ENCODE results near the gene HTR7.

The HTR7 gene

DNA sequence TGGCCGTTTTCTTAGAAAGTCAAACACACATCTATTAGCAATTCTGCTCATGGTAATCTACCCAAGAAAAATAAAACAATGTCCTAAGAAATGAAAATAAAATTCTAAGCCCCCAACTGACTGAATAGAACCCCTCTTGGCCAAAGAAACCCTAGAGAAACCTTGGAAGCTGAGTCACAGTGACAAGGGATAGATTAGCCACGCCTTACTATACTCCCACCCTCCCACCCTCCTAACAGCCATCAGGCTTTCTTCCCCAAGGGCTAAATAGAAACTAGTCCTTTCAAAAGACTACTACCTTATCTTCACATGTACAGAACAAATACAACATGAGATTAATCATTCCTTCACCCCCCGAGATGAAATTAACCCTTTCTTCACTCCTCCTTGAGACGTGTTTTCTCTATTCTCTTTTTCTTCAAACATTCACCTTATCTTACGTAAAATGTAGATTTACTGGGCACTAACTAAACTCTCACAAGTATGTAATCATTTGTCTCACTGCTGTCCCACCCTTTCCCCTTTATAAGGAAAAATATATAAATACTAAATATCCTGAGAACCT lies 57.5 kb downstream of the HTR7 start:
- DNase-seq, result no peak

GRCh38 chr10:90799172-90799571 lies 58.7 kb downstream of the HTR7 start:
- no peak for DNase-seq

GRCh38 chr10:90798482-90798881 lies 59.4 kb downstream of the HTR7 start:
- no peak for DNase-seq

GRCh38 chr10:90790422-90790821 lies 67.4 kb downstream of the HTR7 start:
- DNase-seq, result no peak

GRCh38 chr10:90788968-90789367 lies 68.9 kb downstream of the HTR7 start:
- no peak for DNase-seq

- DNase-seq, result no peak
Measured at GRCh38 chr10:90788199-90788491, 69.7 kb downstream of the HTR7 start.

- DNase-seq, result peak in 1 of 2 donors; percentile 26
Measured at GRCh38 chr10:90787393-90788198, 70.2 kb downstream of the HTR7 start.

GRCh38 chr10:90785782-90786181 lies 72.1 kb downstream of the HTR7 start:
- DNase-seq, result no peak

DNA sequence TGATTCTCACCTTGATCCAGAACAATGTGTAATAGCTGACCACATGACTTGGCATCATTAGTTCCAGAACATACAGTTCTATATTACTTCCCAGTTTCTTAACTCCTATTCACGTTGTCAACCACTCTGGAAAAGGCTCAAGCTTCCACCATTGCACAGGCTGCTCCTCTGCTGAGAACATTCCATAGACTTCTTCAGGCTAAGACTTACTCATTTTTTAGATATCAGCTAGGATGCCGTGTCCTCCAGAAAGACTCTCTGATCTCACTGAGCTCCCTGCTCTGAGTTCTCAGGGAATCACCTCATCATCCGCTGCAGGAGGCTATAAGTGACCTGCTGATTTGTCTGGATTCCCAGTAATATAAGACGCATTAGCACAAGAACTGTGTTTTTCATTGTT lies 73.1 kb downstream of the HTR7 start:
- no peak for DNase-seq

DNA sequence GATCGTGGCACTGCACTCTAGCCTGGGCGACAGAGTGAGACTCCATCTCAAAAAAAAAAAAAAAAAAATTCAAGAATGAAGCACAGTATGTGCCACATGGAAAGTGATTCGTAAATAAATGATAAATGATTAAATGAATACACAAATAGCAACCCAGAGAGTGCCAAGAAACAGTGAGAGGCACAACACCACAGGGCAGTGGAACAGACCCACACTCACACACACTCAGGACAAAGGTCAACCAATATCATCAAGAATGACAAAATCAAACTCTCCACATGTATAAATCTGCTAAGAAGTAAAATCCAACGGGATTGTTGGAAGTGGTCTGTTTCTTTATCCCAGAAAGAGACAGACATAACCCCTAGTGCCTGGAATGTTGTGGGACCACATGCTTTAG lies 77.4 kb downstream of the HTR7 start:
- DNase-seq, result no peak

DNA sequence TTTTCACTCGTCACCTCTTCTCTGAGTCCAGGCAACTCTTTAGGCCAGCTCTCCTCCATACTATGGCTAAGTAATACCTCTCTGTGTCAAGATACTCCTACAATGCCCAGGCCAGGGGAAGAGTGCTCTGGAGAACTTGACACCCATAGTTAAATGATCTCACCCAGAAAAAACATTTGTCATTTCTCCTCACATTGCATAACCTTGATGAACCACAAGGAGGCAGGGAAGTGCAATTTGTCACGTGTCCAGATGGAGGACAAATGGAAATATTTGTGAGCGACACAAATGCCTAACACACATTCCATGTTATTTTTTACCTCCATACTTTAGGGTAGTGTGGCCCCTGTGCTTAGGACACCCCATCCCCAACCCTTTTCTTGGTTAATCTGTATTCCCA lies 78.3 kb downstream of the HTR7 start:
- DNase-seq, result no peak

DNA sequence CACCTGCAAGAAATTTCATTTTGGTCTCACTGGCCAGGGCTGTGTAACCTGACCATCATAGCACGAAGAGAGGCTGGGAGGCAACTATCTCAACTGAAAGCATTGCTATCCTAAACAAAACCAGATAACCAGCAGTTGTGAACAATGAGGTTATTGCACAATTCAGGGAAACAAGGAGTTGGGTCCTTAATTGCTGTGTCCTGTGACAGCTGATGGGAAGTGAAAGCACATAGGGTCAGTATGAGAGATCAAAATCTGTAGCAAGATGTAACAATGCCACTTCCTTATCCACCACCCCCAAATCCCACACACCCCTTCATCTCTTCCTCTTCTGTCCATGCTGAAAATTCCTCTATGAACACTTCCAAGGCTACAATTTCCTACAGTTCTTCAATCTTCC lies 80.2 kb downstream of the HTR7 start:
- DNase-seq, result no peak

GRCh38 chr10:90775351-90776028 lies 82.3 kb downstream of the HTR7 start:
- no peak for DNase-seq

- DNase-seq, result no peak
Measured at GRCh38 chr10:90769946-90770841, 87.6 kb downstream of the HTR7 start.

DNA sequence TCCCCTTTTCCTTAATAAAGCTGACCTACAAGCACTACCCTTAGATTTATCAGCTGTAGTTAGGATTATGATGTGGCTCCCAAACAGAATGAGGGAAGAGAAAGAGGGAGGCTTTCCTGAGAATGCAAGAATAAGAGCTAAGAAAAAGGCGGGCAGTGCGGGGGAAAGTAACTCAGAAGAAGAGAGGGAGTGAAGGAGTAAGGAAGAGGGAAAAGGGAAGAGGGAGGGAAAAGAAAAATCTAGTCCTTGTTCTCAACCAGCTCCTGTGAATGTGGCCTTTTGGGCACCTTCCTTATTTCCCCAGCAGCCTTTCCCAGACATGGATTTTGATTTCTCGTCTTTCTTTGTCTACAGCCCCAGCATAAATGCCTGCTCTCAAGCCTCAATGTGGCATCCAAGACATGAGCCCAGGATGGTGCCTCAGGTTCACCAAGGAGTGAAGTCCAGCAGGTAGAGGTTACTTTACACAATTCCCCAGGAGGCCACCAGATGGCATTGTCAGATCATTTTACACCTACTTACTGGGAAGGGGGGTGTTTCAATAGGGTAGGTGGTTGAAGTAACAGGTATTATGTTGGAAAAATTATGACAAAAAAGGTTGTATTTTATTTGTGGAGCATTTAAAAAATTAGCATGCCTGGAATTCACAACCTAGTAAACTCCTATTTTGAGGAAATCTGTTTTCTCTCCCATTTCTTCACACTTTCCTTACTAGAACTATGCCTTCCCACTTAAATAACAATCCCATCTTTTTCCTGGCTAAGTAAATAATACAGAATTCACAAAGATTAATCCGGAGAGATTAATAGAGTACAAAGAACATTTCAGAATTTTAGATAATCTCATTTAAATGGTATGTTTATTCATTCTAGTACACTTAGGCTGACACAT lies 106.5 kb downstream of the HTR7 start:
- peak; percentile 34 to 43 for DNase-seq

DNA sequence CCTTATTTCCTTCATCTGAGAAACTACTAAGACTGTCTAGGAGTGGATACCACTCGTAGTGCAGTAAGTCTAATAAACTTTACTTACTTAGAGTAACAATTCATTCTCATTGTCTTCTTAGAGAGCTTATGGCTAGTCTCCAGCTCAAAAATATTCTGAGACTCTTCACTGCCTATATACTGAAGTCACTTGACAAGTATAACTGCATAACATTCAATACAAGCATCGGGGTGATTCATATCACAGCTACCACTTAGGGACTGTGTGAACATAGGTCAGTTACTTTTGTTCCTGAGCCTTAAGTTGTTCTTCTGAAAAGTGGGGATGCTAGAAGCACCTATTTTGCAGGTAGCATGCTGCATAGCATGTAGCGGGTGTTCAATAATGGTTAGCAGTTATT lies 111.0 kb downstream of the HTR7 start:
- no peak for DNase-seq

- no peak for DNase-seq
Measured at GRCh38 chr10:90745565-90745964, 112.3 kb downstream of the HTR7 start.

DNA sequence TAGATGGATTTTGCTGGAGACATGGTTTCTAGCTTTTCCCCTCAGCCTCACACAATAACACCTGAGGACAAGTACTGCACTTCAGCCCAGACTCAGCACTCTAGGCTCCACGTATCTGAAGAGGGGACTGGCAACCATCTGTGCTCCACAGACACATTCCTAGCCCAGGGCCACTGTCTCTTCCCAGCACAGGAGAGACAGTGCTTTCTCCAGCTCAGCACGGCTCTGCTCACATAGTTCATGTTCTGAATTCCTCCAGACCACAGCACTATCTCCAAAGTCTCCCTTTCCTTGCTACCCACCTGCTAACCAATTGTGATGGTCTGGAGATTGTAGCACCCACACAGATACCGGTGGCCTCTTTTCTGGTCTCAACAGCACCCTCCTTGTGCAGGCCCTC lies 114.5 kb downstream of the HTR7 start:
- DNase-seq, result no peak

DNA sequence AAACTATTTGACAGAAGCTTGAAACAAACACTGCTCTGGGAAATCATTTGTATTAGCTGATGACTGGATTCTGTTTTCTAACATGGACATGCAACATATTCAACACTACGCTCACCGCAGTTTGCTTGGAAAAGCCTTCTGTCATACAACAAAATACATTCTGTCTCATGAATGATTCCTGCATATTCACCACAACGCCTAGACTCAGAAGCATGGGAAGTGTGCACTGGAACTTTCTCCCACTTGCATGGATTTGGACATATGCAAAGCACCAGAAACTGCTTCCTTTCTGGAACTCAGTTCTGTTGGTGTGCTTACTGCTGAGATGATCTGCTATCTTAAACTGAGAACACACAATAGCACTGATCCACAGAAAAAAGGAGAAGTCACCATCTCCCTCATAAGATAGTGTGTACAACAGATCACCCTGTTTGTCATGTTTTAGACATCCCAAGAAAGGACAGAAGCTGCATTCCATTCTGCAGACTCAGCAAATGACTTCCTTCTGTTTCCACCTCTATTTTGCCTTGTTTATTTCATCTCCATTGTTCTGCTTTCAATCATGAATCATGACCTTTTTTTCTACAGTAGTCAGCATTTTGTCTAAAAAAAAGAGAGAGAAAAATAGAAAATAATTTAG lies 115.8 kb downstream of the HTR7 start:
- no peak for DNase-seq

DNA sequence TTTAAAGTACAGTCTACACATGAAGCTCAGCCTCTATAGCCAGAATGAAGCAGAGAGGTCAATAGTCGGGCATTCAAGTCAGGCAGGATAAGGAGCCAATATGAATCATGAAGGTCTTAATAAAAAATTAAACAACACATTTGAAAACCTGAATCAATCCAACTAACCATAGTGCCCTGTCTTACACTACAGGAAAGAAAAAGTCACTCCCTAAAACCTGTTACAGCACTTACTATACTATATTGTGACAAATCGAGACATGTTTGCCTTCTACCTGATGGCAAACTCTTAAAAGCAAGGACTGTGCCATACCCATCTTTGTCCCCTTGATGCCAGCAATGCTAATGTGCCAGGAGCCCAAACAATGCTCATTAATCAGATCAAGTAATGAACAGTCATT lies 117.6 kb downstream of the HTR7 start:
- no peak for DNase-seq

- no peak for DNase-seq
Measured at GRCh38 chr10:90738885-90739284, 119.0 kb downstream of the HTR7 start.

DNA sequence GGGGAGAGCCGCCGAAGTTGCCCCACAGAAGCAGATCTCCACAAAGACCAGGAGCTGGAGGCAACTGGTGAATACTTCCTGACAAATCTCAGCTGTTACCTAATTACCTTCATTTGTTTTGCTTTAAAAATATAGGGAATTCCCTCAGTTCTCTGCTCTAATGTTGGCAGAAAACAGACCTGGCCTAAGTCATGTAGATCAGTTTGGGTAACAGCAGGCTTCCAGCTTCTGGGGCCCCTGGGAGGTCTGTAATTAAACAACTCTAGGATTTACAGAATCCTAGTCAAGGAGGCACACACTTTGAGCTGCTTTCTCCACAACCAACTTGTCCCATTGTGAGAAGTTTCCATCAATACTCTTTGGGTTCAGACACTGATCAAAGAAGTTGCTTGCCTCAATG lies 123.4 kb downstream of the HTR7 start:
- no peak for DNase-seq
